GM12801 (cell line): ENCODE measurements around the gene HIPK2.

ENCODE experiments used
- CTCF ChIP-seq: IDR thresholded peaks from one replicate; pipeline ENCODE4 v1.5.1; 2011; ENCODE audit warnings: control low read depth; ENCODE audit not compliant: insufficient read length; ENCODE audit errors: extremely low read depth

Gene HIPK2

DNA sequence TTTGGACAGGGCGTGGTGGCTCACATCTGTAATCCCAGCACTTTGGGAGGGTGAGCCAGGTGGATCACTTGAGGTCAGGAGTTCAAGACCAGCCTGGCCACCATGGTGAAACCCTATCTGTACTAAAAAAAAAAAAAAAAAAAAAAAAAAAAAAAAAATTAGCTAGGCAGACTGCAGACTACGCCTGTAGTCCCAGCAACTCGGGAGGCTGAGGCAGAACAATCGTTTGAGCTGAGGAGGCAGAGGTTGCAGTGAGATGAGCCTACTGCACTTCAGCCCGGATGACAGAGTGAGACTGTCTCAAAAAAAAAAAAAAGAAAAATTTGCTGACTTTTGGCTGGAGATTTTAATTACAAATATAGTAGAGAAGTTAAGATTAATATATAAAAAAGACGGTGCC, 104.0 kb downstream of the HIPK2 start:
- TF ChIP-seq CTCF, result no peak

GRCh38 chr7:139673230-139673629, 104.6 kb downstream of the HIPK2 start:
- TF ChIP-seq CTCF, result no peak

DNA sequence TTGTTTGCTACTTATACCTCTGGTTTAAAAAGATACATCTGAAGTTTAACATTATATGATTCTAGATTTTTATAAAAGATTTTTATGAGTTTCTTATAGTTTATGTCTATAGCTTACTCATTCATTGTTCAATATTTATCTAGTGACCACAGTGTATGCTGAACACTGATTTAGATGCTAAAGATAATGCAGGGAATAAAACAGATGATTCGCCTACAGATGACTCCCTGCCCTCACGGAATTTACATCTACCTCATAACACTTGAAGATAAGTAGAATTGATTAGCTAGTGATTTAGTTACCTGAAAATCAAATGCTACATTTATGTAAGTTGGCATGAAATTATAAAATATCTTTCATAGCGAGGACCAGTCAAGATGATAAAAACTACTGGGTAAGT, 105.8 kb downstream of the HIPK2 start:
- TF ChIP-seq CTCF, result no peak

GRCh38 chr7:139669106-139670061, 108.4 kb downstream of the HIPK2 start:
- TF ChIP-seq CTCF, result no peak

DNA sequence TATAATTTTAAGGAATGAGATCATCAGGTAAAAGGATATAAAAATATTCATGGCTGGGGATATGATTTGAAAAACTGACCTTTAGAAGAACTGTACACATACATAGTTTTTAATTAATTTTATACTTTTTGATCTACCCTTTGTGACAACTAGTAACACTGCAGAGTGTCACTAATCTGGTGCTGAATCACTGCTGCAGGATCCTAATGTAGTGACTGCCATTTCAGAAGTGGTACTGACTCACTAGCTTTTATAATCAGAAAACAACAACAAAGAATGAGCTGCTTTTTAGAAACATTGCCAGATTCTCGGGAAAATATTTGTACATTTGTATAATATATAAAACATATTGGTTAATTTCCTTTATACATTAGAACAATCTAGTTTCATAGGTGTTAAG, 110.4 kb downstream of the HIPK2 start:
- no peak for TF ChIP-seq CTCF

- TF ChIP-seq CTCF, result no peak
Observed at GRCh38 chr7:139666501-139666900, 111.3 kb downstream of the HIPK2 start.

DNA sequence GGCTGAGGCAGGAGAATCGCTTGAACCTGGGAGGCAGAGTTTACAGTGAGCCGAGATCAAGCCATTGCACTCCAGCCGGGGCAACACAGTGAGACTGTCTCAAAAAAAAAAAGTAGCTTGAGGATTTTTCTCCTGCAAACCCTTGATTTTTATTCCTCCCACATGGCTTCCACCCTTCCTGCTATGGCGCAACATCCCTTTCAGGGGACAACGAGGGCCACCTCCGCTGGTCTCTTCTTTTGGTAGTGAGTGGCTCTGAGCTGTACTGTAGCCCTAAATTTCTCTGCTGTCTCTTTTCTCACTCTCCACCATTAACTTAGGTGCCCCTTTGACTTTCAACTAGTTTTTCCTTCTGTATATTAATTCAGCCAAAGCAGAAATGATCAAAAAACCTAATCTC, 113.4 kb downstream of the HIPK2 start:
- no peak for TF ChIP-seq CTCF
